ENCODE data around the gene PACS2. TPM values are rescaled to one million over a fixed set of nuclear protein-coding genes. Genes with fewer than 3 reads are reported as not detected.

PACS2 gene
- total and polyA plus RNA-seq, 2 of the 4 experiments (the other 2 are of a cell fraction): 15.6 to 32.2 TPM

DNA sequence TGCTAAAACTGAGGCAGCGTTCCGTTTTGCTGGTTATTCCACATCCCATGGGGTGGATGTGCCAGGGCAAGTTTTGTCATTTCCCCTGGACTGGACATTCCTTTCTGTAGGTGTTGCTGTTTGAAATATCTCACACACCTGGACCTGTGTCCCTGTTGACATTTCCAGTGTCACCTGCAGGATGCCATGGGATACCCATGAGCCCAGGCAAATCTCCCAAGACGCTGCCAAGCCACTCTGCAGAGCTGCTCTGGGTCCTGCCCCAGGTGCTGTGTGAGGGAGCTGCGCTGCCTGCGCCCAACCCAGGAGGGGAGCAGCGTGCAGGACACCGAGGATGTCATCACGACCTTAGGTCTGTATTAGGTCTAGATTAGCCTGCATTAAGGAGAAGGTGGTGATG lies 5.2 kb upstream of the PACS2 start:
- TF ChIP-seq, protein P1, sequence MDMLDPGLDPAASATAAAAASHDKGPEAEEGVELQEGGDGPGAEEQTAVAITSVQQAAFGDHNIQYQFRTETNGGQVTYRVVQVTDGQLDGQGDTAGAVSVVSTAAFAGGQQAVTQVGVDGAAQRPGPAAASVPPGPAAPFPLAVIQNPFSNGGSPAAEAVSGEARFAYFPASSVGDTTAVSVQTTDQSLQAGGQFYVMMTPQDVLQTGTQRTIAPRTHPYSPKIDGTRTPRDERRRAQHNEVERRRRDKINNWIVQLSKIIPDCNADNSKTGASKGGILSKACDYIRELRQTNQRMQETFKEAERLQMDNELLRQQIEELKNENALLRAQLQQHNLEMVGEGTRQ (IDR thresholded peaks at IDR 0.05; ENCODE audit: low read depth, low read length): no peak
- TF ChIP-seq CEBPB (IDR thresholded peaks at IDR 0.05; ENCODE audit: low read depth, low read length) (no peak), NFE2L2 (IDR thresholded peaks at IDR 0.05; ENCODE audit: low read depth, low read length) (no peak), BHLHE40 (IDR thresholded peaks at IDR 0.05; ENCODE audit: low read depth, low read length) (no peak), RCOR1 (IDR thresholded peaks at IDR 0.05; ENCODE audit: insufficient replicate concordance, low read length) (no peak), RAD21 (IDR thresholded peaks at IDR 0.05; ENCODE audit: low read length) (no peak), MAZ (IDR thresholded peaks at IDR 0.05; ENCODE audit: borderline replicate concordance, low read depth, low read length) (no peak), CHD1 (IDR thresholded peaks at IDR 0.05; ENCODE audit: low read depth, low read length) (no peak), MXI1 (IDR thresholded peaks at IDR 0.05; ENCODE audit: borderline replicate concordance, low read depth, low read length) (no peak), MAFK (IDR thresholded peaks at IDR 0.05; ENCODE audit: low read depth, low read length) (no peak), POLR2A (IDR thresholded peaks at IDR 0.05; ENCODE audit: low read depth, low read length) (no peak), SMC3 (IDR thresholded peaks at IDR 0.05; ENCODE audit: low read depth, low read length) (no peak), FOS (IDR thresholded peaks at IDR 0.05; ENCODE audit: low read depth, low read length) (no peak), RFX5 (IDR thresholded peaks at IDR 0.05; ENCODE audit: low read depth, low read length) (no peak)
- TF ChIP-seq, protein P2, sequence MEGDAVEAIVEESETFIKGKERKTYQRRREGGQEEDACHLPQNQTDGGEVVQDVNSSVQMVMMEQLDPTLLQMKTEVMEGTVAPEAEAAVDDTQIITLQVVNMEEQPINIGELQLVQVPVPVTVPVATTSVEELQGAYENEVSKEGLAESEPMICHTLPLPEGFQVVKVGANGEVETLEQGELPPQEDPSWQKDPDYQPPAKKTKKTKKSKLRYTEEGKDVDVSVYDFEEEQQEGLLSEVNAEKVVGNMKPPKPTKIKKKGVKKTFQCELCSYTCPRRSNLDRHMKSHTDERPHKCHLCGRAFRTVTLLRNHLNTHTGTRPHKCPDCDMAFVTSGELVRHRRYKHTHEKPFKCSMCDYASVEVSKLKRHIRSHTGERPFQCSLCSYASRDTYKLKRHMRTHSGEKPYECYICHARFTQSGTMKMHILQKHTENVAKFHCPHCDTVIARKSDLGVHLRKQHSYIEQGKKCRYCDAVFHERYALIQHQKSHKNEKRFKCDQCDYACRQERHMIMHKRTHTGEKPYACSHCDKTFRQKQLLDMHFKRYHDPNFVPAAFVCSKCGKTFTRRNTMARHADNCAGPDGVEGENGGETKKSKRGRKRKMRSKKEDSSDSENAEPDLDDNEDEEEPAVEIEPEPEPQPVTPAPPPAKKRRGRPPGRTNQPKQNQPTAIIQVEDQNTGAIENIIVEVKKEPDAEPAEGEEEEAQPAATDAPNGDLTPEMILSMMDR (conservative IDR thresholded peaks at IDR 0.05; ENCODE audit: low read depth, low read length): no peak
- TF ChIP-seq, protein P3, sequence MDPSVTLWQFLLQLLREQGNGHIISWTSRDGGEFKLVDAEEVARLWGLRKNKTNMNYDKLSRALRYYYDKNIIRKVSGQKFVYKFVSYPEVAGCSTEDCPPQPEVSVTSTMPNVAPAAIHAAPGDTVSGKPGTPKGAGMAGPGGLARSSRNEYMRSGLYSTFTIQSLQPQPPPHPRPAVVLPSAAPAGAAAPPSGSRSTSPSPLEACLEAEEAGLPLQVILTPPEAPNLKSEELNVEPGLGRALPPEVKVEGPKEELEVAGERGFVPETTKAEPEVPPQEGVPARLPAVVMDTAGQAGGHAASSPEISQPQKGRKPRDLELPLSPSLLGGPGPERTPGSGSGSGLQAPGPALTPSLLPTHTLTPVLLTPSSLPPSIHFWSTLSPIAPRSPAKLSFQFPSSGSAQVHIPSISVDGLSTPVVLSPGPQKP (IDR thresholded peaks at IDR 0.05; ENCODE audit: borderline replicate concordance, low read depth, low read length): no peak
- H4K8ac ChIP-seq (ENCODE audit: low read depth in 2 of 2, low read length in 2 of 2): no peak overlapping the region
- no peak overlapping the region for H2AFZ ChIP-seq (replicated peaks; ENCODE audit: low read length, poor library complexity)
- no peak overlapping the region for H2AK5ac ChIP-seq (ENCODE audit: low read depth, low read length)
- POLR2A ChIA-PET (ENCODE audit: unreplicated experiment): no interaction called here
- no peak overlapping the region for H3K4me2 ChIP-seq (ENCODE audit: low read depth, low read length)
- no peak overlapping the region for H2BK15ac ChIP-seq (ENCODE audit: low read depth, low read length)
- H3K9ac ChIP-seq (ENCODE audit: low read depth, low read length): no peak overlapping the region
- H3K36me3 ChIP-seq (ENCODE audit: control insufficient read depth, insufficient read depth, low read length): no peaks in the 10 kb centered on the region
- no peak overlapping the region for H2BK20ac ChIP-seq (ENCODE audit: low read depth, low read length)
- H4K5ac ChIP-seq (ENCODE audit: low read depth, low read length): no peak overlapping the region
- no peak overlapping the region for H3K27ac ChIP-seq (ENCODE audit: insufficient read depth, low read length)
- CTCF ChIA-PET: no interaction called here
- no peak overlapping the region for H2AK9ac ChIP-seq (replicated peaks; ENCODE audit: low read depth, low read length, poor library complexity)
- dilution Hi-C loops (cut with HindIII; ENCODE audit: low sequenced_read_pairs, unreplicated experiment): no loop called here
- H3K4ac ChIP-seq (ENCODE audit: low read depth, low read length): no peak overlapping the region
- WGBS, 2 experiments (ENCODE audit: extremely low coverage in 2 of 2, insufficient read length in 1 of 2): 92% methylated on average over 2 of the region's 8 CpGs; no CpG with 5 or more reads in 1 of the 2 experiments
- BruUV-seq (replicated peaks): no TSS peak
- H3K18ac ChIP-seq (ENCODE audit: low read depth, low read length): no peak overlapping the region
- H3K79me1 ChIP-seq (ENCODE audit: low read depth in 1 of 2, low read length in 2 of 2): peaks cover 0 to 7% of the 10 kb centered on the region in 2 experiments; a peak in 2 of 4 replicates
- H3K27me3 ChIP-seq (ENCODE audit: control insufficient read depth, insufficient read depth, low read length): no peaks in the 10 kb centered on the region
- H4K91ac ChIP-seq (ENCODE audit: insufficient read depth, low read depth, low read length): no peak overlapping the region
- DNase-seq (no peak), ATAC-seq (ENCODE audit: low read depth) (no peak)
- H3K4me1 ChIP-seq (ENCODE audit: control insufficient read depth, insufficient read depth, low read length): peaks cover 6% of the 10 kb centered on the region; the same call in 1 of the 2 replicates
- H3K4me3 ChIP-seq (ENCODE audit: insufficient read depth, low read depth, low read length): no peak overlapping the region
- no peak overlapping the region for H2BK5ac ChIP-seq (ENCODE audit: low read depth, low read length, poor library complexity, severe bottlenecking)
- H3K9me1 ChIP-seq (ENCODE audit: insufficient read depth, low read length): no peaks in the 10 kb centered on the region
- intact Hi-C loops (cut with micrococcal nuclease): no loop called here
- no peak overlapping the region for H3K23ac ChIP-seq (ENCODE audit: low read depth, low read length)
- H3K56ac ChIP-seq (ENCODE audit: extremely low read depth, insufficient read depth, low read length): no peak overlapping the region
- no peaks in the 10 kb centered on the region for H4K20me1 ChIP-seq (ENCODE audit: insufficient read depth, low read length)
- H3K14ac ChIP-seq (replicated peaks; ENCODE audit: low read depth, low read length): no peak overlapping the region
- no peak overlapping the region for H2BK120ac ChIP-seq (ENCODE audit: low read depth, low read length)
- no peaks in the 10 kb centered on the region for H3K9me3 ChIP-seq (ENCODE audit: control insufficient read depth, insufficient read depth, low read length)
- in situ Hi-C loops (cut with MboI; ENCODE audit: low sequenced_read_pairs): no loop called here

All from IMR-90 (cell line).